HepG2 (cell line): Measurements from ENCODE around the gene SLC17A9. TPM values are rescaled to one million over a fixed set of nuclear protein-coding genes. Genes with fewer than 3 reads are reported as not detected.

ENCODE experiments used
- BATF2 ChIP-seq: sonication (generic); formaldehyde crosslinking; IDR thresholded peaks from 2 replicates; pipeline ENCODE4 v1.8.0; 2022; ENCODE audit warnings: mild to moderate bottlenecking, missing genetic modification reagents, moderate library complexity
- HNF4G ChIP-seq, 2 experiments: sonication (generic) in 1 of 2; formaldehyde crosslinking in 1 of 2; IDR thresholded peaks; 2 replicates each; pipeline versions ENCODE4 v1.4.0 to v1.6.1; 2011 to 2020; ENCODE audit warnings: borderline replicate concordance in 2 of 2, low read depth in 2 of 2, mild to moderate bottlenecking in 2 of 2, low read length in 1 of 2, missing genetic modification reagents in 1 of 2, moderate library complexity in 1 of 2
- IKZF1 ChIP-seq: fragments of 450-650 bp; IDR thresholded peaks from 2 replicates; pipeline ENCODE4 v1.7.1; 2016
- MAFK ChIP-seq, 2 experiments: IDR thresholded peaks in 1 of 2; conservative IDR thresholded peaks in 1 of 2; 2 replicates each; pipeline ENCODE4 v1.6.1; 2011; ENCODE audit warnings: improper control_type of control experiment in 2 of 2, low read length in 2 of 2
- MAZ ChIP-seq, 2 experiments: sonication (generic) in 1 of 2; formaldehyde crosslinking in 1 of 2; IDR thresholded peaks; 2 replicates each; pipeline versions ENCODE4 v1.5.0 to v1.6.1; 2012 to 2020; ENCODE audit warnings: low read depth in 2 of 2, mild to moderate bottlenecking in 2 of 2, borderline replicate concordance in 1 of 2, improper control_type of control experiment in 1 of 2, low read length in 1 of 2, missing genetic modification reagents in 1 of 2, moderate library complexity in 1 of 2
- MED13 ChIP-seq: sonication (generic); formaldehyde crosslinking; IDR thresholded peaks from 2 replicates; pipeline ENCODE4 v1.5.0; 2020; ENCODE audit warnings: missing genetic modification reagents
- NFATC3 ChIP-seq: sonication (generic); formaldehyde crosslinking; IDR thresholded peaks from 2 replicates; pipeline ENCODE4 v1.5.1; 2020; ENCODE audit warnings: mild to moderate bottlenecking, missing genetic modification reagents
- RXRB ChIP-seq: IDR thresholded peaks from 2 replicates; pipeline ENCODE4 v1.6.1; 2016; ENCODE audit warnings: borderline replicate concordance, missing genetic modification reagents, missing compliant biosample characterization
- SP5 ChIP-seq: IDR thresholded peaks from 2 replicates; pipeline ENCODE4 v1.6.1; 2016; ENCODE audit warnings: low read depth, borderline replicate concordance
- TAF1 ChIP-seq: sonication (generic); formaldehyde crosslinking; IDR thresholded peaks from 2 replicates; pipeline ENCODE4 v1.4.0; 2020; ENCODE audit warnings: missing genetic modification reagents
- ZBTB33 ChIP-seq: sonication (generic); formaldehyde crosslinking; IDR thresholded peaks from 2 replicates; pipeline ENCODE4 v1.4.0; 2020; ENCODE audit warnings: missing genetic modification reagents
- ZNF142 ChIP-seq: sonication (generic); formaldehyde crosslinking; IDR thresholded peaks from 2 replicates; pipeline ENCODE4 v1.4.0; 2020; ENCODE audit warnings: missing genetic modification reagents
- ZNF224 ChIP-seq: sonication (generic); formaldehyde crosslinking; IDR thresholded peaks from 2 replicates; pipeline ENCODE4 v1.5.0; 2020; ENCODE audit warnings: mild to moderate bottlenecking, missing genetic modification reagents
- ZNF3 ChIP-seq: IDR thresholded peaks from 2 replicates; pipeline ENCODE4 v1.7.0; 2017; ENCODE audit warnings: inconsistent platforms
- ZNF317 ChIP-seq: sonication (generic); formaldehyde crosslinking; IDR thresholded peaks from 2 replicates; pipeline ENCODE4 v1.5.0; 2020; ENCODE audit warnings: mild to moderate bottlenecking, missing genetic modification reagents
- ZNF501 ChIP-seq: sonication (generic); formaldehyde crosslinking; IDR thresholded peaks from 2 replicates; pipeline ENCODE4 v1.5.1; 2020; ENCODE audit warnings: mild to moderate bottlenecking, moderate library complexity, missing genetic modification reagents
- ZNF572 ChIP-seq: sonication (generic); formaldehyde crosslinking; IDR thresholded peaks from 2 replicates; pipeline ENCODE4 v1.5.1; 2020; ENCODE audit warnings: mild to moderate bottlenecking, missing genetic modification reagents
- ZNF619 ChIP-seq: sonication (generic); formaldehyde crosslinking; IDR thresholded peaks from 2 replicates; pipeline ENCODE4 v1.4.0; 2020; ENCODE audit warnings: mild to moderate bottlenecking, missing genetic modification reagents
- ZNF816 ChIP-seq: sonication (generic); formaldehyde crosslinking; IDR thresholded peaks from 2 replicates; pipeline ENCODE4 v1.8.0; 2022; ENCODE audit warnings: missing genetic modification reagents, mild to moderate bottlenecking, borderline replicate concordance
- ZSCAN25 ChIP-seq: sonication (generic); formaldehyde crosslinking; IDR thresholded peaks from 2 replicates; pipeline ENCODE4 v1.8.0; 2022; ENCODE audit warnings: mild to moderate bottlenecking, missing genetic modification reagents
- polyA plus RNA-seq, 8 experiments: library from polyadenylated mRNA; depleted of rRNA in 3 of 8; stranded (reverse) in 7 of 8; unstranded in 1 of 8; fragments of >200 nt; fragmentation: Illumina TruSeq in 4 of 8; extraction: Trizol in 4 of 8; gene quantifications; 2 replicates each; pipeline versions ENCODE4 v1.2.1 to v1.2.3, GENCODE V29; 2011 to 2016; ENCODE audit warnings: low read depth in 4 of 8, missing spikeins in 1 of 8, mixed read lengths in 1 of 8; ENCODE audit not compliant: insufficient read depth in 1 of 8
- total RNA-seq, 5 experiments: library from RNA; depleted of rRNA; stranded (reverse); fragments of >200 nt; fragmentation: Illumina TruSeq; extraction: Trizol; gene quantifications; 2 replicates each; pipeline ENCODE4 v1.2.3, GENCODE V29; 2016; ENCODE audit warnings: low read depth in 1 of 5

SLC17A9 gene
- total and polyA plus RNA-seq, 2 of the 13 experiments (the other 11 are each of a cell fraction or from before 2014, with no cell fraction given), result 110 to 191 TPM

- peak; percentile 2; the same call in 1 of the 2 replicates for TF ChIP-seq ZNF572
- no peak for TF ChIP-seq IKZF1
- TF ChIP-seq HNF4G (IDR thresholded peaks at IDR 0.05; ENCODE audit: borderline replicate concordance, low read depth, low read length), result no peak
- TF ChIP-seq HNF4G (CRISPR knock-in tag; IDR thresholded peaks at IDR 0.05; ENCODE audit: borderline replicate concordance, low read depth), result no peak
- TF ChIP-seq ZNF501 (CRISPR knock-in tag), result no peak; the same call in 1 of the 2 replicates
- no peak for TF ChIP-seq ZBTB33 (CRISPR knock-in tag)
- no peak for TF ChIP-seq ZNF3 (CRISPR knock-in tag)
- TF ChIP-seq MAZ (IDR thresholded peaks at IDR 0.05; ENCODE audit: borderline replicate concordance, low read depth, low read length), result 0 out of 2 replicates have a peak, but pooled peaks have one; percentile 20
- TF ChIP-seq MAZ (CRISPR knock-in tag; IDR thresholded peaks at IDR 0.05; ENCODE audit: low read depth), result peak; percentile 94; the same call in 1 of the 2 replicates
- no peak for TF ChIP-seq NFATC3 (CRISPR knock-in tag)
- peak; percentile 76 for TF ChIP-seq ZSCAN25 (CRISPR knock-in tag)
- TF ChIP-seq BATF2 (CRISPR knock-in tag), result 0 out of 2 replicates have a peak, but pooled peaks have one; percentile 81
- TF ChIP-seq ZNF142, result 0 out of 2 replicates have a peak, but pooled peaks have one; percentile 88
- no peak for TF ChIP-seq MAFK (conservative IDR thresholded peaks at IDR 0.05 in 1 of 2, IDR thresholded peaks at IDR 0.05 in 1 of 2; ENCODE audit: low read length in 2 of 2)
- peak; percentile 65 for TF ChIP-seq RXRB (CRISPR knock-in tag)
- peak; percentile 23; the same call in 1 of the 2 replicates for TF ChIP-seq MED13 (CRISPR knock-in tag)
- peak; percentile 66; the same call in 1 of the 2 replicates for TF ChIP-seq ZNF816 (CRISPR knock-in tag)
- no peak; the same call in none of the 2 replicates for TF ChIP-seq SP5 (CRISPR knock-in tag)
- 0 out of 2 replicates have a peak, but pooled peaks have one; percentile 51 for TF ChIP-seq ZNF619
- TF ChIP-seq TAF1 (CRISPR knock-in tag), result peak; percentile 85
- TF ChIP-seq ZNF317 (CRISPR knock-in tag), result no peak
- TF ChIP-seq ZNF224 (CRISPR knock-in tag), result peak; percentile 68
Observed at GRCh38 chr20:62926229-62927127, 26.0 kb upstream of the SLC17A9 start, which contains the start of gene DIDO1 (continued).
